ENCODE data around the gene PHACTR1. TPM values are rescaled to one million over a fixed set of nuclear protein-coding genes. Genes with fewer than 3 reads are reported as not detected.

Gene PHACTR1
- total RNA-seq, 4 donors from 2014 or later = 1.5 to 3.6 (median 2.5) TPM

GRCh38 chr6:13304580-13305260, 588.2 kb downstream of the PHACTR1 start:
- WGBS, 2 donors = 67 to 89% methylated on average over 11 of the region's 11 CpGs
- intact Hi-C loops (cut with DNase I; ENCODE audit: low total_unique reads) = no loop called here
- TF ChIP-seq, protein P1, sequence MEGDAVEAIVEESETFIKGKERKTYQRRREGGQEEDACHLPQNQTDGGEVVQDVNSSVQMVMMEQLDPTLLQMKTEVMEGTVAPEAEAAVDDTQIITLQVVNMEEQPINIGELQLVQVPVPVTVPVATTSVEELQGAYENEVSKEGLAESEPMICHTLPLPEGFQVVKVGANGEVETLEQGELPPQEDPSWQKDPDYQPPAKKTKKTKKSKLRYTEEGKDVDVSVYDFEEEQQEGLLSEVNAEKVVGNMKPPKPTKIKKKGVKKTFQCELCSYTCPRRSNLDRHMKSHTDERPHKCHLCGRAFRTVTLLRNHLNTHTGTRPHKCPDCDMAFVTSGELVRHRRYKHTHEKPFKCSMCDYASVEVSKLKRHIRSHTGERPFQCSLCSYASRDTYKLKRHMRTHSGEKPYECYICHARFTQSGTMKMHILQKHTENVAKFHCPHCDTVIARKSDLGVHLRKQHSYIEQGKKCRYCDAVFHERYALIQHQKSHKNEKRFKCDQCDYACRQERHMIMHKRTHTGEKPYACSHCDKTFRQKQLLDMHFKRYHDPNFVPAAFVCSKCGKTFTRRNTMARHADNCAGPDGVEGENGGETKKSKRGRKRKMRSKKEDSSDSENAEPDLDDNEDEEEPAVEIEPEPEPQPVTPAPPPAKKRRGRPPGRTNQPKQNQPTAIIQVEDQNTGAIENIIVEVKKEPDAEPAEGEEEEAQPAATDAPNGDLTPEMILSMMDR (IDR thresholded peaks at IDR 0.05) = no peak
- TF ChIP-seq POLR2A (IDR thresholded peaks at IDR 0.05) = no peak
- H3K4me3 ChIP-seq (ENCODE audit: low read depth, poor library complexity, severe bottlenecking) = no peak overlapping the region
- DNase-seq (ENCODE audit: low spot score in 2 of 2) = peak in 1 of 2 donors; percentile 67

GRCh38 chr6:13305288-13305687, 588.7 kb downstream of the PHACTR1 start:
- no peak for DNase-seq (ENCODE audit: low spot score in 2 of 2)
- TF ChIP-seq POLR2A (IDR thresholded peaks at IDR 0.05) = no peak
- TF ChIP-seq, protein P1 (IDR thresholded peaks at IDR 0.05) = no peak
- 72 to 97% methylated on average over 4 of the region's 4 CpGs for WGBS, 2 donors
- intact Hi-C loops (cut with DNase I; ENCODE audit: low total_unique reads) = no loop called here
- no peak overlapping the region for H3K4me3 ChIP-seq (ENCODE audit: low read depth, poor library complexity, severe bottlenecking)

DNA sequence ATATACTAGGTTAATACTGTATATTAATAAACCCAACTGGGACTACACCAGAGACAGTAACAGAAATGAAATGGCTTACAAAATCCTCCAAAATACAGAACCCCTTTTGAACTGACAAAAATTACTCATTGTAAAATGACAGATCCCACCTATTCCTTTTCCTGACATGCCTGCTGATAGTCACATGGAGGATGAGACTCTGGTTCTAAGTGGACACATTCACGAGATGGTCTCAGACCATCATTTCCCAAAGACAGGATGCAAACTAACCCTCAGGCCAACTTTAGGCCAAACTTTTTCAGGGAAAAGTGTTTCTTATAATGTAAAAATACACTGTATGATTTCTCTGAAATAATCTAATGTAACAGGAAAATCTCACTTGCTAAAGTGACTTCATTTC, 589.2 kb downstream of the PHACTR1 start:
- WGBS, 2 donors = 90 to 96% methylated on average over 1 of the region's 1 CpG
- no peak overlapping the region for H3K4me3 ChIP-seq (ENCODE audit: low read depth, poor library complexity, severe bottlenecking)
- intact Hi-C loops (cut with DNase I; ENCODE audit: low total_unique reads) = no loop called here
- no peak for DNase-seq (ENCODE audit: low spot score in 2 of 2)
- TF ChIP-seq POLR2A (IDR thresholded peaks at IDR 0.05) = no peak
- TF ChIP-seq, protein P1 (IDR thresholded peaks at IDR 0.05) = no peak

- intact Hi-C loops (cut with DNase I; ENCODE audit: low total_unique reads) = no loop called here
- no peak for DNase-seq (ENCODE audit: low spot score in 2 of 2)
- WGBS, 2 donors = 80 to 83% methylated on average over 7 of the region's 7 CpGs
- TF ChIP-seq POLR2A (IDR thresholded peaks at IDR 0.05) = no peak
- TF ChIP-seq, protein P1 (IDR thresholded peaks at IDR 0.05) = no peak
- H3K4me3 ChIP-seq (ENCODE audit: low read depth, poor library complexity, severe bottlenecking) = no peak overlapping the region
Observed at GRCh38 chr6:13307508-13307995, 591.0 kb downstream of the PHACTR1 start.

DNA sequence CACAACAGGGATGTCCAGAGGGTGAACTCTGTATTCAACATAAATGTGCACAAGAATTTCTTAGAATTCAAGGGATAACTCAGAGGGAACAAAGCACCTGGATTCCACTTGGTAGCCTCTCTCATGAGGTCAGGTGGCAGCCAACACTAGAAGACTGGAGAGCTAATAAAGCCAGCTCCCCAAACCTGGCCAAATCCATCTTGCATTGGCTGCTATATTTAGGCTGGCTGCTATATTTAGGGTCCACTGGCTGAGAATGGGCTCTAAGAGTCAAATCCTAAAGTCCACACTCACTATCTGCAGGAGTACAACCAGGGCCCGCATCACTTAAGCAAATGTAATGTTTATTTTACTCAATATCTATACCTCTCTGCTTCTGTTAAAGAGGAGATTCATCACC, 591.8 kb downstream of the PHACTR1 start:
- no peak overlapping the region for H3K4me3 ChIP-seq (ENCODE audit: low read depth, poor library complexity, severe bottlenecking)
- no peak for TF ChIP-seq POLR2A (IDR thresholded peaks at IDR 0.05)
- TF ChIP-seq, protein P1 (IDR thresholded peaks at IDR 0.05) = no peak
- no peak for DNase-seq (ENCODE audit: low spot score in 2 of 2)
- intact Hi-C loops (cut with DNase I; ENCODE audit: low total_unique reads) = no loop called here
- WGBS, 2 donors = 96 to 100% methylated on average over 1 of the region's 1 CpG

GRCh38 chr6:13311155-13311554, 594.6 kb downstream of the PHACTR1 start:
- DNase-seq (ENCODE audit: low spot score in 2 of 2) = no peak
- WGBS, 2 donors = 0 to 83% methylated on average over 1 of the region's 1 CpG

More at GRCh38 chr6:13311155-13311554, 594.6 kb downstream of the PHACTR1 start:
- no peak for TF ChIP-seq POLR2A (IDR thresholded peaks at IDR 0.05)
- TF ChIP-seq, protein P1 (IDR thresholded peaks at IDR 0.05) = no peak
- H3K4me3 ChIP-seq (ENCODE audit: low read depth, poor library complexity, severe bottlenecking) = no peak overlapping the region
- intact Hi-C loops (cut with DNase I; ENCODE audit: low total_unique reads) = no loop called here

All from lower leg skin (tissue), 4 donors.